ENCODE results near the gene B3GNT9.

DNA sequence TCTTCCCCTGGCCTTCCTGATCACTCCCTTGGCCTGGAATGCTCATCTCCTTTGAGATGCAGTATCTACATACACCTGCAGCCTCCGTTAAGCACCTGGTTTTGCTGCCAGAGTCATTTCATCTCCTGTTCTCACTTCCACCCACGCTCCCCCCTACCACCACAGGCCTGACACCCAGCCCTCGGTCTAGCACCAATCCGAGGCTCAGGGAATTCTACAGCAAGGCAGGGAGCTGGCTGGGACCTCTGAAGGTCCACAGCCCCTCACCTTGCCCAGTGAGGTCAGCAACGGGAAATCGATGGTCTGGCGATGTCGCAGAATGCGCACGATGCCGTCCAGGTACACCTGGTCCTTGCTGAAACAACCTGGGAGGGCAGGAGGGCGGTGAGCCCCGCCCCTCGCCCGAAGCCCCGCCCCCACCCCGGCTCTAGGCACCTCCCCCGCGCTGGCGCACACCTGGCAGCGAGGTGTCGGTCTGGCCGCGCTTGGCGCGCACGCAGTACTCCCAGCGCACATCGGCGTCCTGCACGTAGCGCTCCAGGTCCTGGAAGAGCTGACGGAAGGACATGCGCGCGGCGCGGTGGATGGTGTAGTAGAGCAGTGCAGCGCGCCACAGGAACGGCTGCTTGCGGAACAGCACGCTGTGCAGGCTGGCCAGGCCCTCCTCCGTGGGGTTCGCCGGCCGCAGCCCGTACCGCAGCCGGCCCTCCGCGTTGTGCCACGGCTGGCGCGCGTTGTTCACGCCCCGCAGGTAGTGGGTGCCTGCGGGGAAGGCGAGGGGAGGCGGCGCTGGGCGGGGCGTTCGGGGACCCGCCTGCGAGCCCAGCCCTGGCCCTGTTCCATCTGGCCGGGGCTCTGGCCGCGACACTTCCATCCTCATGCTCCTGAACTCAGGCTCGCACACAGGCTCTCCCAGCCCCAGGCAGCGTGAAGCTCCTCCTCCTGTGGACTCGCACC is 27.2 kb upstream of the B3GNT9 start:
- TF ChIP-seq SIN3A (conservative IDR thresholded peaks at IDR 0.05 in 1 of 2, IDR thresholded peaks at IDR 0.05 in 1 of 2; ENCODE audit: low read depth in 1 of 2, low read length in 2 of 2) (peak in 1 of 2 experiments; percentile 87; a peak in 2 of 4 replicates), CTCF (IDR thresholded peaks at IDR 0.05; ENCODE audit: control extremely low read depth in 1 of 3, insufficient read depth in 1 of 3, low read depth in 1 of 3, low read length in 3 of 3) (no peak), JUN (IDR thresholded peaks at IDR 0.05; ENCODE audit: low read depth, low read length) (no peak)
